GM13977 (cell line): ENCODE measurements around the gene SETBP1.
A peak's percentile ranks its signal among the peaks of the same experiment; 100 is the strongest.

ENCODE experiments used
- DNase-seq: peaks from one replicate; pipeline ENCODE4 v3.0.0; 2012; ENCODE audit warnings: low spot score
- CTCF ChIP-seq: IDR thresholded peaks from 2 replicates; pipeline ENCODE4 v1.5.1; 2012; ENCODE audit warnings: mild to moderate bottlenecking, control low read depth; ENCODE audit not compliant: insufficient read depth; ENCODE audit errors: extremely low read depth, missing control alignments
- in situ Hi-C: fragments of 300-500 bp; cut with MboI; formaldehyde crosslinking; loops from one replicate; pipeline ENCODE4 v1.12.0; 2022; ENCODE audit warnings: low sequenced_read_pairs, low pct_unique_long_range_greater_than_20kb, mixed read lengths, inconsistent platforms; ENCODE audit not compliant: unreplicated experiment

SETBP1 gene

GRCh38 chr18:44680273-44681075, at the start of gene SETBP1:
SETBP1 (plus strand) TSS chr18:44680888; CDS start chr18:44701347, 20,459 bp downstream.
- DNase-seq: peak; percentile 74
- TF ChIP-seq CTCF: peak; percentile 14
- in situ Hi-C loops: no loop called here

GRCh38 chr18:44632469-44633145, 48.1 kb upstream of the SETBP1 start:
- no peak for DNase-seq
- in situ Hi-C loops: no loop called here
- TF ChIP-seq CTCF: no peak

- TF ChIP-seq CTCF: no peak
- no peak for DNase-seq
- in situ Hi-C loops: no loop called here
Measured at GRCh38 chr18:44635546-44635945, 45.1 kb upstream of the SETBP1 start.

- peak; percentile 14 for DNase-seq
- no peak for TF ChIP-seq CTCF
- in situ Hi-C loops: no loop called here
Measured at GRCh38 chr18:44636241-44636640, 44.4 kb upstream of the SETBP1 start.

GRCh38 chr18:44637210-44638033, 43.3 kb upstream of the SETBP1 start:
- TF ChIP-seq CTCF: no peak
- in situ Hi-C loops: no loop called here
- peak; percentile 10 for DNase-seq

- DNase-seq: no peak
- no peak for TF ChIP-seq CTCF
- in situ Hi-C loops: no loop called here
Measured at GRCh38 chr18:44638034-44638540, 42.6 kb upstream of the SETBP1 start.
